Neutrophil (primary cell): ENCODE data around the gene CHTF18.

Experiments
- H3K27ac ChIP-seq: fragments of 200-600 bp; sonication (generic); 2 replicates; pipeline ENCODE4 v1.5.1; 2016; ENCODE audit warnings: mild to moderate bottlenecking, moderate library complexity
- H3K27me3 ChIP-seq: fragments of 200-600 bp; sonication (generic); 2 replicates; pipeline ENCODE4 v1.6.0; 2016; ENCODE audit warnings: mild to moderate bottlenecking
- H3K36me3 ChIP-seq: fragments of 200-600 bp; sonication (generic); 2 replicates; pipeline ENCODE4 v1.5.1; 2017
- H3K4me1 ChIP-seq, 2 experiments: fragments of 200-600 bp in 1 of 2; sonication (generic) in 1 of 2; 1 replicate in 1 of 2; 2 replicates in 1 of 2; pipeline versions ENCODE4 v1.5.1 to v1.6.1; 2013 to 2016; ENCODE audit warnings: low read depth in 1 of 2, low read length in 1 of 2, mild to moderate bottlenecking in 1 of 2, moderate library complexity in 1 of 2; ENCODE audit not compliant: control insufficient read depth in 1 of 2, insufficient read depth in 1 of 2
- H3K4me3 ChIP-seq, 2 experiments: fragments of 200-600 bp in 1 of 2; sonication (generic) in 1 of 2; 1 replicate in 1 of 2; 2 replicates in 1 of 2; pipeline ENCODE4 v1.5.1; 2013 to 2016; ENCODE audit warnings: low read depth in 1 of 2, low read length in 1 of 2, mild to moderate bottlenecking in 1 of 2, moderate library complexity in 1 of 2
- H3K9me3 ChIP-seq: fragments of 200-600 bp; sonication (generic); 2 replicates; pipeline ENCODE4 v1.5.1; 2016
- CTCF ChIP-seq: fragments of 200-600 bp; sonication (generic); IDR thresholded peaks from 2 replicates; pipeline ENCODE4 v1.5.1; 2016; ENCODE audit warnings: antibody characterized with exemption

The CHTF18 gene

GRCh38 chr16:842711-843560, 54.5 kb downstream of the CHTF18 start:
- H3K4me1 ChIP-seq, result no peaks in the 10 kb centered on the region
- H3K27me3 ChIP-seq, result no peaks in the 10 kb centered on the region
- no peak overlapping the region for H3K27ac ChIP-seq
- no peak overlapping the region for H3K4me3 ChIP-seq
- no peaks in the 10 kb centered on the region for H3K36me3 ChIP-seq
- no peak for TF ChIP-seq CTCF
- no peaks in the 10 kb centered on the region for H3K9me3 ChIP-seq

- Histone ChIP-seq H3K4me1 (no peaks in the 10 kb centered on the region), H3K27ac (no peak overlapping the region), H3K36me3 (no peaks in the 10 kb centered on the region), H3K9me3 (no peaks in the 10 kb centered on the region), H3K4me3 (no peak overlapping the region), H3K27me3 (no peaks in the 10 kb centered on the region)
- TF ChIP-seq CTCF, result no peak
These were observed 55.4 kb downstream of the CHTF18 start for GRCh38 chr16:843771-844170.

GRCh38 chr16:844638-845350, 56.4 kb downstream of the CHTF18 start:
- Histone ChIP-seq H3K9me3 (no peaks in the 10 kb centered on the region), H3K27ac (no peak overlapping the region), H3K4me3 (no peak overlapping the region), H3K36me3 (no peaks in the 10 kb centered on the region), H3K4me1 (no peaks in the 10 kb centered on the region), H3K27me3 (no peaks in the 10 kb centered on the region)
- TF ChIP-seq CTCF, result no peak

GRCh38 chr16:845351-845745, 56.9 kb downstream of the CHTF18 start:
- H3K9me3 ChIP-seq, result peaks cover 2% of the 10 kb centered on the region
- H3K27me3 ChIP-seq, result no peaks in the 10 kb centered on the region
- H3K4me1 ChIP-seq, result no peaks in the 10 kb centered on the region
- no peak for TF ChIP-seq CTCF
- H3K36me3 ChIP-seq, result no peaks in the 10 kb centered on the region
- no peak overlapping the region for H3K4me3 ChIP-seq
- H3K27ac ChIP-seq, result no peak overlapping the region

- Histone ChIP-seq H3K4me1 (no peaks in the 10 kb centered on the region), H3K27ac (no peak overlapping the region), H3K27me3 (no peaks in the 10 kb centered on the region), H3K4me3 (no peak overlapping the region), H3K36me3 (no peaks in the 10 kb centered on the region), H3K9me3 (peaks cover 20% of the 10 kb centered on the region)
- TF ChIP-seq CTCF, result no peak
These were observed 58.7 kb downstream of the CHTF18 start for GRCh38 chr16:847151-847550.
